HG03342 (cell line): ENCODE measurements around the gene RIMS3.
"Not testable (repeated sequence)": the region's sequence is repeated elsewhere in the genome, so short reads cannot be mapped to it uniquely, and the experiment has no call there.

ENCODE experiments used
- ATAC-seq: cut with Tn5 transposase; IDR thresholded peaks from one replicate; pipeline ENCODE4 v1.9.1; 2021; ENCODE audit warnings: mild to moderate bottlenecking, moderate library complexity; ENCODE audit not compliant: unreplicated experiment

The RIMS3 gene

DNA sequence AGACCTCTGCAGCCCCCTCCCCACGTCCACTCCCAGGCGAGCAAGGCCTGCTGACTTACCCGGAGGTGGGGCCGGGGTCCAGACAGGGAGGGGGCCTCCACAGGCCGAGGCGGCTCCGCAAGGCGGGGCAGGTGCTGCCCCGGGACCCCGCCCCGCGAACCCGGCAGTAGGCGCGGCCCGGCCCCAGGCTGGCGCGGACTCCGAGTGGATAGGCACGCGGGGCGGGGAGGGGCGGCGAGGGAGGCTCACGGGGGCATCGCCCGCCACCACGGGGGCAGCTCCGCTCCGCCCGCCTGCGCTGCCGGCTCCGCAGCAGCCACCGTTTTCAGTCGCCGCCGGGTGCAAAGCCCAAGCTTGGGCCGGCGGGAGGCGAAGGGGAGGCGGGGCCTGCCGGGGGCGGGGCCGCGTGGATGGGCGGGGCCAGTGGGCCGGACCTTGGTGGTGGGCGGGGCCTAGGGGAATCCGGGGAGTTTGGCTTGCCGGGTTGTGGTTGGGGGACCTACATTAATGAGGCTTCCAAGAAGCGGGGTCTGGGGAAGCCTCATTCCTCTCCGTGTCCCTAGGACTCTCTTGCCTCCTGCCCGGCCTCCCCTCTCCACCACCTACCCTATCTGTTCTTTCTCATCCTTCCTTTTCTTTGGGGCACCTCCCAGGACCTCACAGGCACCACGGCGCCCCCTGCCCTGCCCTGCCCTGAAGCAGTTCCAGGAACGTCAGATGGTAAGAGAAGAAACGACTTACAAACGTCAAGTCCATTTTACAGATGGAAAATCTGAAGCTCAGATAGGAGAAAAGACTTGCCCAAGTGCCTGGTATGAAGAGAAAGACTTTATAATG lies at the start of gene RIMS3:
Gene RIMS3, minus strand, starts transcription at position 348 of the 837 bp plus-strand sequence. CDS start 23,757 bp downstream, outside the sequence.
- peak; percentile 73 for ATAC-seq

DNA sequence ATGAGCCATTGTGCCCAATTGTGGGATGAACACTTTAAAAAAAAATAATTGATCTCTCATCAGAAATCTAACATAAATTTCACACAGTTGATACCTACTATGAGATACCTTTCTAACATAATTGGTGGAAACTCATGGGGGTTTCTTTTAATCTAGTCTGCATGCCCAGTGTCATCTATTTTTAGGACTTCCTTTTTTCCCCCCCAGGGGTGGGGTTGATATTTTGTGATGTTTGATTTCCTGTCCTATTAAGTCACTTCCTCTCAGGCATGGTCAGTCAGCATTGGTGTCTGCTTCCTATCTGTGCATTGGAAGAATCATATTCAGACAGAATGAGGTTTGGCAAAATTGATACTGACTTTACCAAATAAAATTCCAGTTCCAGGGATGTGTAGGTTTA lies 47.5 kb upstream of the RIMS3 start:
- ATAC-seq: no peak

DNA sequence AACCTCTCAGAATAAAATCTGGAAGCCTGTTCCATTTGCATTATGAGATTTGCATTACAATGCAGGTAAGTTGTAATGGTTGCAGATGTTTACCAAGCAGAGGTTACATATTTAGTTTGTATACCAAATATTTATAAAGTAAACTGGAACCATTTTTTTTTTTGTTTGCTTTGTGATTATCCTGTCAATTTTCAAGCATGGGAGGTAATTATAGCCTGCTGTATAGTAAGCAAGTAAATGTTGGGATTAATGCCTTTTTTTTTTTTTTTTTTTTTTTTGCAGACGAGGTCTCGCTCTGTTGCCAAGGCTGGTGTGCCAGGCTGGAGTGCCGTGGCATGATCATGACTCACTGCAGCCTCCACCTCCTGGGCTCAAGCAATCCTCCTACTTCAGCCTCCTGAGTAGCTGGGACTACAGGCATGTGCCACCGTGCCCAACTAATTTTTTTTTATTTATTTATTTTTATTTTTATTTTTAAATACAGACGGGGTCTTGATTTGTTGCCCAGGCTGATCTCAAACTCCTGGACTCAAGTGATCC lies 47.0 kb upstream of the RIMS3 start:
- no peak for ATAC-seq

DNA sequence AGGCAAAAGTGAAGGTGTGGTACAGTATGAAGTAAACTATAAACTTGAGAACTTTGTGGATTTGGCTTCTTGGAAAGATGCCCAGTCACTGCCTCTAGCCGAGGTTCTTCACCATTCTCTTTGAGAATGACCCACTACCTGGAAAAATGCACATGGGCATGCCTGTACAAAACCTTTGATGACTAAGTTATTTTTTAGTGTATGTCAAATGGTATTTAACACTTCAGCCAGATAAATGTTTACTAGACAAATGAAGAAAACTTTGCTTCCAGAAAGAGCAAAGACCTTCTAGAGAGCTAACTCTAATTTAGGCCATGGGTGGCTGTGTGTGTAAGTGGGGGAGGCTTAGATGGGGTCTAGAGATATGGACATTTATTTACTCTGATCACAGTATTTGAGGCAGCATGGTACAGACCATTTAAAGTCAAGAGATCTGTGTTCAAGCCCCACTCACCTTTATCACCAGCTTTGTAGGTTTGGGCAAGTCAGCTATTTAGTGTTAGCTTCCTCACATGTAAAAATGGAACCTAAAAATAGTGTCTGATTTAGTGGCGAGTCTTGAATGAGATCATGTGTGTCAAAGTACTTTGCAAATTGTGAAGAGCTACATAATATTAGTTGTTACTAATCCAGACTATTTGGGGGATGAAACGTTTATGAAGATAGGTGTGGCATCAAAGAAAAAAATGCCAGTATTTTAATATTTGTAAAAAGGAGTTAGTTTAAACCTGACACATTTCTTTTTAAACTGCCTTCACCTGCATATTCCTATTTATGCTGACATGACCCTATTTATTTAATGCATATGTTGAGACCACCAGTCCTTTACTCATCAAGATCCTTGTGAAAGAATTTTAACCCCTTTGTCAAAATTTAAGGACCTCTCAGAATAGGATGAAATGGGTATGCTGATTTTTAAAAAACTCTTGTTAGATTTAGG lies 46.3 kb upstream of the RIMS3 start:
- ATAC-seq: no peak

DNA sequence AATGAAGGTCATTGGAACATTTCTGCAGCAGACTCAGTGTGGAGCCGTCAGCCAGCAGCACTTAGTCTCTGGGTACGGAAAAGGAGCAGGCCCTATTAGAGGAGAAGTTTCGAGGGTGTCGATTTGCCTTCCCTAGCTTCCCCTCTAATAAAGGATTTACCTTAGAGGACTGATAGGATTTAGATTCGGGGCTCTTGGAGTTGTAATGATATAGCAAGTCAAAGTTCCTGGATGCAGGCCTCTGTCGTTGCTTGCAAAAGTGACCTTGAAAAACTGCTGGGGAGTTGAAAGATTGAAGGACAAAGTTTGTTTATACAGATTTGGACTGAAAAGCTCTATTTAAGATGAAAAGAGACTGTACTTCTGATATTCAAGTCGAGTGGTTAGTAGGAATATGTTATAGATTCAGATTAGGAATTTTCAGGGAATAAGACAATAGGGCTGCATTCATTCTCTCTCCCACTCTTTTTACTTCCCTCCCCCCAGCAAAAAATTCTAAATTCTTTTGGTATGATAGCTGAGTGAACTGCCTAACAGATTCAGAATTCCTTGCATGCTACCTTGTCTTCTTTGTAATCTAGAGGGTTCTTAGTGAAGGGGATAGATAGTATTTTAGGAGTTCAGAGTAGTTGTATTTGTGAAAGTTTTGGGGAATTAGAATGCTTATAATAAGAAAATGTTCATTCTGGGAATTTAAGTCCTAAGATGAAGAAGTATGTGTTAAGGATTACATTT lies 45.3 kb upstream of the RIMS3 start:
- no peak for ATAC-seq

DNA sequence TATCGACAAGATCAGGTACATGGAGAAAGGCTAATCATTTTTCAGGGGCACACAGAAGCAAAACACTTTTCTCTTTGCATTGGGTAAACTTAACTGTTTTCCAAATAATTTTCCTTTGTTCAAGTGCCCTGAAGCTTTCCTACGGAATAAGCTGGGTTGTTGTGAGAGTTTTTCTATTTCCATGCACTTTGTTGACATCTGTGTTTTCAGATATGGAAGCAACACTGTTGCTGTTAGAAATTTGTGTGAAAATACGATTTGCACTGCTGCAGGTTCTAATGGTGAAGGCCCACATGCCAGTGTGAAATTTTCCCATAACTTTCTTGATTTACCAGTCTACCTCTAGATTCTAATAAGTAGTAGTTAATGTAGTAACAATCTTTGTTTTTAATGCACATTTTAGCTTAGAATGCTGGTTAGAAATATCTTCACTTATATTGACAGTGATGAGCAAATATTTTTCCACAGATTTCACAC lies 44.4 kb upstream of the RIMS3 start:
- ATAC-seq: no peak

DNA sequence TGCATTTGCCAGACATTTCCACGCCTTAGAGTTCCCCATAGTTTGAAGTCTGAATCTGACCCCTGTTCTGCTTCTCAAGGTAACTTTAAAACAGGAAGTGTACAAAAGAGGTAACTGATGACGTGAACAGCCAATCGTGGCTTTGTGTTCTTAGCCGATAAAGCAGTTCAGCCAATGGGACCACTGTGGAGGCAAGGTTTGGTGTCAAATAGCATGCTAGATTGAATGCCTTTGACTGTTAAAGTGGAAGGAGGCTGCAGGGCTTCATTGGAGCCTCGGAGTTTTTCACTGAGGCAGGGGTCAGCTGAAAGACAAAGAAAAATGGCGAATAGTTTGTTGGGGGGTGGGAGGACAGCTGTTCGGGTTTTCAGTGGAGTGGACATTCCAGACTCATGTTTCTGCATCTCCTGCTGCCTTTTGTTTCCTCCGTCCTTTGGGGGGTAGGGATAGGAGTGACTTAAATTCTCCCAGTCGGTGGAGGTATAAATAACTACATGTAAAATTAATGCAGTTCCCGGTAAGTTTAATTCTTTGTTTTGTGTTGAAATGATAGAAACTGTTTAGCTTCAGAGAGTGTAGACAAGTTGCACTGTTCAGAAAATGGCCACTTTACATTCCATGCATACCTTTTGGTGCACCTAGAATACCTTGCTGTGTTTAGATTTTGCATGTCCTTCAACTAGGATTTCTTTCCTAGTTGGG lies 43.8 kb upstream of the RIMS3 start:
- peak; percentile 89 for ATAC-seq

DNA sequence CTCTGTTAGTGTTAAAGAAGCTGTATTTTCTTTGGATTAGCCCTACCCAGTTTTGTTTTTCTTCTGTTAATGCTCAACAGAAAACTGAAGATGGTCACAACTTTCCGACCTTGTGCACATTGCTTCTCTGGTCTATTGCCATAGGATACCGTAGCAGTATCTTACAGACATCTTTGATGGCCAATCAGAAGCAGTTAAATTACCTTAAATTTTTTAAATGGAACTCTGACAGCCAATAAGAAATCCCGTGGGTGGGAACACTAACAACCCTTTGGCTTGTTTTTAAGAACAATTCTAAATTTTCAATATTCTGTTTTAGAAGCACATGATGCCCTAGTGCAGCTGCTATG lies 43.2 kb upstream of the RIMS3 start:
- peak; percentile 70 for ATAC-seq

DNA sequence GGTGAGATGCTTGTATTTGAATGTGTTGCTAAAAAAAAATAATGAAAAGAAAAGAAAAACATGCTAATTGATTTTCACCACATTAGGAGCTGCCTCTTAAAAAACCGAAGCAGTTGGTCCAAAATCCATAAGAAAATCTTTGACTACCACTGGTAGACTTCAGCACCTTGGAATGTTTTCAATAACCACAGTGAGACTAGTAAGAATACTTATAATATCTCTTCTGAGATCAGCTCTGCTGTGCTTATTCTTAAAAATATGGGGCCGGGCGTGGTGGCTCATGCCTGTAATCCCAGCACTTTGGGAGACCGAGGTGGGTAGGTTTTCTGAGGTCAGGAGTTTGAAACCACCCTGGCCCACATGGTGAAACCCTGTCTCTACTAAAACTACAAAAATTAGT lies 41.1 kb upstream of the RIMS3 start:
- ATAC-seq: no peak

DNA sequence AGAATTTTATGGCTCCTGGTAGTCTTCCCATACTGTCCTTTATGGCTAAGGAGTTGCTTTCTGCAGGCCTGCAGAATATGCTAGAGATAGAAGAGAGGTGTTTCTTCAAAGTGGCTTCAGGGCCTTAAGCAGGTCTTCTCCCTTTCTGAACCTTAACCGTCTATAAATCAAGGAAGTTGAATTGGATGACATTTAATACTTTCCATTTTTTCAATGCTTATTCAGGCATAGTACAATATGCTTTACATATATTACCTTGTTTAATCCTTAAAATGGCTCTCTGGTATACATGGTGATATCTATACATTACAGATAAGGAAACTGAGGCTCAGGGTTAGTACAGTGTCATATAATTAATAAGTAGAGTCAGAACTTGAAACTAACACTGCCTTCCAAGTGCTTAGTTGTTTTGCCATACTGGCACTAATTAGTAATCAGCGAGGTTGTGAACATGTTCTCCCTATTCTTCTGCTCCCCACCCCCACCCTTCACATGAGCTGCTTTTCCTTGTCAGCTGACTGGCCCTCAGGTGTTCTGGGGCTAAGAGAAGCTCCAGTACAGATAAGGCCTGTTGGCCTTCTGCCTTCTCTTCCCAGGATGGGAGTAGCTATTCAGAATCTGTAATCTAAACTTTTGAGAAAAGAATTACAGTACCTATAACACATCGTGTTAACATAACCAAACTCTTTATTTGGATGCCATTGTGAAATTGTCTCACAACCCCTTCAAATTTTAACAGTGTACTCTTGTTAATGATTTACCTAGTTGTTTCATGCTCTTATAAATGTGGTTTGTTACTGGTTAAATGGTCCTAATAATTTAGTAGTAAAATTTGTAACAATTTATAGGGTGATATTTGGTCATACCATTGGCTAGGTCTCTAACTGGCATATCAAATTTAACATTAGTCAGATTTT lies 39.6 kb upstream of the RIMS3 start:
- no peak for ATAC-seq

DNA sequence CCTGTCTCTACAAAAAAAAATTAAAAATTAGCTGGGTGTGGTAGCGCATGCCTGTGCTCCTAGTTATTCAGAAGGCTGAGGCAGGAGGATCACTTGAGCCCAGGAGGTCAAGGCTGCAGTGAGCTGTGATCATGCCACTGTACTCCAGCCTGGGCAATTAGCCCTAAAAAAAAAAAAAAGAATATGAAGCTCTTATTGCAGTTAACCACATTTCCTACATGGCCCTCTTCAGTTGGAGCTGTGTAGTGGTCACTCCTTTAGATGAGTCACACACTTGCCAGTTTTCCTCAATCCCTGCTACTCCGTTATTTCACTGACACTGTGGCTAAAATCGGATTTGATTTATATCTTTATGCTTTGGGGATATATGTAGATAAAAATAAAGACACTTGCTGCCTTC lies 37.8 kb upstream of the RIMS3 start:
- ATAC-seq: no peak

DNA sequence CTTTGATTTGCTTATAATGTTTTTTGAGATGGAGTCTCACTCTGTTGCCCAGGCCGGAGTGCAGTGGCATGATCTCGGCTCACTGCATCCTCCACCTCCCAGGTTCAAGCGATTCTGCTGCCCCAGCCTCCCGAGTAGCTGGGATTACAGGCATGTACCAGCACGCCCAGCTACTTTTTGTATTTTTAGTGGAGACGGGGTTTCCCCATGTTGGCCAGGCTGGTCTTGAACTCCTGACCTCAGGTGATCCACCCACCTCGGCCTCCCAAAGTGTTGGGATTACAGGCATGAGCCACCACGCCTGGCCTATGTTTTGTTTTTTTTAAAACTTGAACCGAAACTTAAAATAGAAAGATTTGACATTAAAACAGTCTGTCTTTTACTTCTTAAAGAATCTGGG lies 37.3 kb upstream of the RIMS3 start:
- not testable (repeated sequence) for ATAC-seq

DNA sequence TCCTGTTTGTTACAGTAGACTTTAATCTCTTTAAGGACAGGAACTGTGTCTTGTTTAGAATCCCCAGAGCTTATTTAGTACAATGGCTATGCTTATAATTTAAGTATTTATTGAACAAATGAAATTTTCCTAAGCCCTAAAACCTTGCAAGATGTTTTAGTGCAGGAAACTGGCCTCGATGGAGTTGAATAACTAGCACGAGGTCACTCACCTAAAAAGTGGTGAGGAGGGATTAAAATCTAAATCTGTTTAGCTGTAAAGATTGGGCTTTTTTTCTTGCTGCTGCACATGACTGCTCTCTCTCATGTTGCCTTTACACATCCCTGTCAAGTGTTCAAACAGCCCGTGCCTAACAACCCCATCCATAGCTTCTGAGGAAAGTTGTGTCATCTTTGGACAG lies 36.2 kb upstream of the RIMS3 start:
- no peak for ATAC-seq

DNA sequence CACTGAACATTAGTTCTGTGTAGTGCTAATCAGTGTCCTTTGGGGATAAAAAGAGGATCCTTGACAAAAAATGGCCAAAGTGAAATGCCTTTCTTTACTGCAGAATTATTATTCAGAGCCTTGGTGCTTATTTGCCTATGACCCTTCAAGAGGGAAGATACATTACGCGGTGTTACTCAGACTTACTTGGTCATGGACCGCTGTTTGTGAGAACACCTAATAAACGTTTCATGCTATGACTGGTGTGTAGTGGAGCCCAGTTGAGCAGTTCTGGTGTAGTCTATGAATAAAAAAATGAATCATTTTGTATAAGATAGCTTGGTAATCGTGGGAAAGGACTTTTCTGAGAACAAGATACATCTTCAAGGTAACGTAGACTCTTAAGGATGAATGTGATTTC lies 34.3 kb upstream of the RIMS3 start:
- peak; percentile 95 for ATAC-seq

DNA sequence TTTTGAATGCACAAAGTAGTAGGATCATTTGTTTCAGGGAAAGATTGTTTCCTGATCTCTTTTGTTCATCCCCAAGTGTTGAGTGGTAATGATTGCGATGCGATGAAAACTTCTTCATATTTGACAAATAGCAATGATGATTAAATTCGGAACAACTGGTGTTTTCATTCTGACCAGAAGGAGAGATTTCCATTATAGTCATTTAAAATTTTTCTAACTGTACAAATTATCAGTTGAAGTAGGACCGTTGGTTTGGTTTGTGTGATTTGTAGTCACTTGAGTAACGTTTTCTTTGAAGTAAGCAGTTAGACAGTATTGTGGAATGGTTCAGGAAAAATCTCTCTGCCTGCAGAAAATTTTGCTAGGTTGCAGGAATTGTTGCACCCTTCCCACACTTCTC lies 32.0 kb upstream of the RIMS3 start:
- ATAC-seq: no peak

DNA sequence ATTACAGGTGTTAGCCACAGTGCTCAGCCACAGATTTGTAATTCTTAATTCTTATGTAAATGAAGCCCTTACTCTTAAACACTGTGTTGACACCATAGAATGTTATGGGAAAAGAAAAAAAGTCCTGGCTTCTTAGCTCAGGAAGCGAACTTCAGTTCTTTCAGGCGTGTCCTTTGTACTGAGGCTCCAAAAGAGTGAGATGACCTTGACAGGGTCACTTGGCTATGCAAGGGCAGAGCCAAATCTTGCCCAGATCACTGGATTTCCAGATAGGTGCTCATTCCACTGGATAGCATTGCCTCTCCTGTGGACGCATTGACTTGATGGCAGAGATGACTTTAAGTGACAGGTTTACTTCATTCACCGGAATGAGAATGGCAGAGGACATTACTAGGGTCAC lies 30.8 kb upstream of the RIMS3 start:
- no peak for ATAC-seq

DNA sequence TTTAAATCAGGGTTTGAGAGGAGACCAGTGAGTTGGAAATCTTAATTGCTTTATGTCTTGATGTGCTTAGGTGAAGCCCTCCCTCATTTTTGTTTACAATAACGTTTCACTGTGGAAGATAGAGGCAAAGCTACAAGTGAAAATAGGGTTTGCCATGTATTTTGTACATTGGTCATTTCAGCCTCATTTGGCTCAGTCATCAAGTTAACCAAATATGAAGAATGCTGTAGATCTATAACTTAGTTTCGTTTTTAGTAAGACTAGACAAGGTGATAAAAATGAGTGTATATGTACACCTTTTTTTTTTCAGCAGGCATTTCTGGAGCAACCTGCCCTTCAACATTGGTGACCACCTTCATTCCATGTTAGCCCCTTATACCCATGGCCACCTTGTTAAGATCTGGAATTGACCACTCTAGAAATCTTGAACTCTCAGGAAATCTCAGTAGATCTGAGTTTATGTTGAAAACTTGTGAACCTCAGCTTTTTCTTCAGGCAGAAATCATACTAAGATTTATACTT lies 28.9 kb upstream of the RIMS3 start:
- no peak for ATAC-seq

DNA sequence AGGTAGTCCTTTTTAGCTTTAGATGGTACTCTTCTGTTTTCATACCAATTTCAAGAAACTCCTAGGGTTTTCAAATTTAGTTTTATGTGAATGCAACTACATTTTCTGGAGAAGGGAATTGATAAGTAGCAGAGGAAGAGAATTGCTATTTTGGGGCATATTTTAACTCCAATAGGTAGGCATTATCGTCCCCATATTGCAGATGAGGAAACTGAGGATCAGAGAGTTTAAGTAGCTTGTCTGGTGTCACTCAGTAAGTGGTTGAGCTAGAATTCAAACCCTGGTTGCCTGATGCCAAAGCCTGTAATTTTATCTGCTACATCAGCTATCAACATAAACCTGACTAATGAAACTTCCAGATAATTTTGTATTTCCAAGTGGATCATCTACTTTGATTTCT lies 27.9 kb upstream of the RIMS3 start:
- no peak for ATAC-seq

DNA sequence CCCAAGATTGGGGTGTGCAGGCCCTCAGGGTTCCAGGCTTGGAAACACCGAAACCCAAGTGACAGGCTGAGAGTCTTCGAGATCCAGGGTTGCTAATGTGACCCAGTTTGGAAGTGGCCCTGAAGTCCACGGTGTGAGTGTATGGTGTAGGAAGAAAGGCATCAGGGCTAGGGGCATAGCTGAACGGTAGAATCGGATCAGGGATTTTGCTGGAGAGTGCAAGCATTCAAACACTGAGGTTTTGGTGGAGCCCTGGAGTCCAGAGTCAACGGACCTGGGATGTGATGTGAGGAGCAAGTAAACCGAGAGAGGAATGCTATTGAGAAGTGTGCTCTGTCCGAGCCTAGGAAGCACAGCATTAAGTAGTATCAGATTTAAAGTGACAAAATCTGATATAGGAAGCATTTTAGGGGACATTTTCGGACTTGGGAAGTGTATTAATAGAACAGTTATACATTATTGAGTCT lies 27.0 kb upstream of the RIMS3 start:
- no peak for ATAC-seq
